Neural progenitor cell (in vitro differentiated cells): Measurements from ENCODE around the gene NBEA.

Experiments used
- CTCF ChIP-seq: fragments of 200-600 bp; sonication (generic); IDR thresholded peaks from 2 replicates; pipeline ENCODE4 v1.5.1; 2017; ENCODE audit warnings: antibody characterized with exemption, mild to moderate bottlenecking
- EZH2 ChIP-seq: fragments of 200-600 bp; sonication (generic); IDR thresholded peaks from 2 replicates; pipeline ENCODE4 v1.6.1; 2017; ENCODE audit warnings: antibody characterized with exemption, mild to moderate bottlenecking, moderate library complexity

DNA sequence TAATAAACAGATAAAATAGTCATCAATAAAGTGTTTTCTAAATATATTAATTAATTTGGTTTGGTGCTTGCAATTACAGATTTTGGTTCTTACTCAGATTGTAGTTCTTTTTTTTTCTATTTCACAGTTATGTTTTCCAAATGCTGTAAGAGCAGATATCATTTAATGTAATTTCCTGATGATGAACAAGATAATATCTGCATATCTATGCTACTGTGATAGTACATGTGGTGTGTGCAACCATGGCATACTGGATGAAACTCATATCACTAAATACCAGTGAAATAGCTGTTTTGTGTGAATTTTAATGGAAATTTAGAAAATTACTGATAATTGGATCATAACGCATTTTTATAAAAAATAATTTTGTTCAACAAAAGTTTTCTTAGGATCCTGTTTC lies 623.2 kb downstream of the NBEA start:
- TF ChIP-seq CTCF (no peak), EZH2 (no peak)
